Activated CD4-positive, alpha-beta T cell treated with anti-CD3 and anti-CD28 coated beads, Interleukin-2, amount 50 U/mL, for 48 hours (primary cell): ENCODE data around the gene EPHB1.

Experiments used
- DNase-seq, 2 experiments: peaks; one replicate each; pipeline ENCODE4 v3.0.0-alpha.2; 2020

The EPHB1 gene

DNA sequence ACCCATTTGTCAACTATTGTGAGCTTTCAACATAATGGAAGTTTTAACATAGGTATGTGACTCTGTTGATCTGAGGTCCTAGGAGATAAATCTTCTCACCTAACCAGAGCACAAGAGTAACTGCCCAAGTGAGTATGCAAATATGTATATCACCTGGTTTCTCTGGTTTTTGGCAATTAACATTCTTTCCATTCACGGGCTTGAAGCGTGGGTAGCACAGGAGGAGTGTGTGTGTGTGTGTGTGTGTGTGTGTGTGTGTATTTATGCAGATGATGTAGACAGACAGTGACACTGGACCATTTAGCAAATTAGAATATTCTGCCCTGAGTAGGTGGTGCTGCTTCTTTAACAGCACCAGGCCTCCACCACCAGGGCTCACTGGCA lies 15.0 kb downstream of the EPHB1 start:
- DNase-seq: no peak

DNA sequence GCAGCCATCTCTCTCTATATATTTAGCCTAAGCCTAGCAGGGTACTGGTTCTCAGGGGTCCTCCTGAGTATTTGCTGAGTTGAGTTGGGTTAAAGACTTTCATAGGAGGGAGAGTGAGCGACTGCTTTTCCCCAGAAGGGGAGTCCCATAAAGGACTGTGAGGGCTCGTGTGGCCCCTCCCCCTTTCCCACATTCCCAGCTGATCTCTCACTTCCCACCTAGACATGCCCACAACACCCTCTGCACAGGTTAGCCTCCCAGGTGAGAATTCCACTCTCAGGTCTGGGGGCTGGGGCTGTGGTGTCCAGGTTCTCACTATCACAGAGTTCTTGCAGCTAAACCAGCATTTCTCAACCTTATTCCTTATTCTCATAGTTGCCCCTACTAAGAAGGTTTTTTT lies 15.8 kb downstream of the EPHB1 start:
- no peak for DNase-seq

DNA sequence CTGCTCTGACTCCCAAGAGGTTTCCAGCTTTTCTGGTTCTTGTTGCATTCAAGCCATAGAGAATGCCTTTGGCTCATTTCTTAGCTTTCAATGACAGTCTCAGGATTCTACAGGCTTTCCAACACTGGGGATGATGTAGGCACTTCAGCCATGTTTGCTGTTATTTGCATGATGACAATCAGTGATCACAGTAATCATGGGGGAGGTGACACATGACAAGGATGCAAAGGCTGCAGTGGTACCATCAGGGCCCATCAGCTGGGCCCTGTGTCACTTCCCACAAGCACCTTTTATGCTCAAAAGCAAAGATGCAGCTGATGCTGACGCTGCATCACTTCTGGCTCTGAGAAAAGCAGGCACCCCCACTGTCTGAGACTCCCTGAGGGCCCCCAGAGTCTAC lies 18.6 kb downstream of the EPHB1 start:
- DNase-seq: no peak

DNA sequence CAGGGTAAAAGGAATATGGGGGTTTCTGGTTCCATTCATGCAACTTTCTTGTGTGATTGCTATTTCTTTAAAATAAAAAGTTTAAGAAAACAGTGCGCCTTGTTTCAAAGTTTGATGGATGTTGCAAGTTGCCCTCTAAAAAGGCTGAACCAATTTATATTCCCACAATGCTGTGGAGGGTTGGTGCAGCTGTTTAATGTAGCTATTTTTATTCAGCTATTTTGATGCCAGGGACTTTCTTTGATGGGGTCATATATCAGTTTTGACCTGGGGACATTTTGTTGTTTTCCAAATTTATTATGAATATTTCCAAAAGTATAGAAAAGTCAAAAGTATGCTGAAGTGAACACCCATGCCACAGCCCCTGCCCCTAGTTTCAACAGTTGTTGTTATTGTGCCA lies 20.5 kb downstream of the EPHB1 start:
- no peak for DNase-seq

DNA sequence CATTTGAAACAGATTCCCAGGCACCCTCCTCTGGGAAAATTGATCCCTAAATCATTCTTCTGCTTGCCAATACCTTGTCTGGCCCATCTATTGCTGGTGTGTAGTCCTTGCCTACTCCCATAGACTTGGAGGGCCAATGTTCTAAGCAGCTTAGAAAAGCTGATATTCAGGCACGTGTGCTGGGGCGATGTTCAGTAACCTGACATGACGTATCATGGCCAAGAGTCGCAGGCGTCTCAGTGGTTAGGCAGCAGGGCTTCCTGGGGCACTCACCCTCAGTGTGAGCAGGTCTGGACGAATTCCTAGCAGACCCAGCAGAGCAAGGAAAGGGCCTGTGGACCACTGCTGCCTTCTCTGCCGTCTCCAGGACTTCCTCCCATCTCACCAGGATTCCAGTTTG lies 21.6 kb downstream of the EPHB1 start:
- DNase-seq: no peak

DNA sequence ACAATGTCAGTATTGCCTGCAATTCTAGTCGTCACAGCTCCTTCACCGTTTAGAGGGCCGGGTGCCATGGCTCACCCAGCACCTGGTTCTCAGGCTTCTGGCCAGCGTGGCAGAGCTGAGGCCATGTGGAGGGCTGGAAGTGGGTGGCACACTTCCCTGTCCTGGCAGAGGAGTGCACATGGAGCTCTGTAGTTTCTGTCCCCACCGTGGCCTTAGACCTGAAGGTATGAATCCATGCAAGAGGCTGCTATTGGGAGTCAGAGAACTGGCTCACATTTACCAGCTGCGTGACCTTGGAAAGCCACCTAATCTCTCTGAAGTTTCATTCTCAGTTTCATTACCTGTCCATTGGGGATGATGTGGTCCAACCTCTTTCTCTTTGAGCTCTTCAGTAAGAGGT lies 22.2 kb downstream of the EPHB1 start:
- DNase-seq: no peak

DNA sequence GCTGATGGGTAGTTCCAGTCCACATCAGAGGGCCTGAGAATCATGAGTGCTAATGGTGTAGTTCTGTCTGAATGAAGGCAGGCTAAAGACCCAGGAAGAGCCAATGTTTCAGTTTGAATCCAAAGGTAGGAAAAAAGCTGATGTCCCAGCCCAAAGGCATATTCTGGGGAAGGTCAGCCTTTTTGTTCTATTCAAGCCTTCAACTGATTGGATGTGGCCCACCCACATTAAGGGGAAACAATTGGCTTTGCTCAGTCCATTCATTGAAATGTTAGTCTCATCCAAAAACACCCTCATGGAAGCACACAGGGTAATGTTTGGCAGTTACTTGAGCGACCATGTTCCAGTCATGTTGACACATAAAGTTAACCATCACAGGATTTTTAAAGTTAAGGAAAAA lies 25.9 kb downstream of the EPHB1 start:
- no peak for DNase-seq

DNA sequence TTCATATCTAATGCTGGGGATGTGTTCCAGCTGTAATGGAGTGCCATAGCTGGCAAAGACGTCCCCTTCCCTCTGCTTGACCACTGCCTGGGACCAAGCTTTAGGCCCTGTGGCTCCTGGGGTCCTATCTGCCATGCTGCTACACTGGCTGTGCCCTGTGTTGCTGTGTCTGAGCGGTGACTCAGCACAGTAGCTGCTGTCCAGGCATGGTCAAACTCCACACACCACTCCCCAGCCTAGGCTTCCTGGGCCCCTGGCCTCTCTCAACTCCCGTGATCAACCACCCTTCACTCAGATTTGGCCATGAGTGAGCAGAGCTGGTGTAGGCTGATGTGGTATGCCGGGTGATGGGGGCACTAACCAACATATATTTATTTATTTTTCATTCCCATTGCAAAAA lies 27.0 kb downstream of the EPHB1 start:
- DNase-seq: no peak

DNA sequence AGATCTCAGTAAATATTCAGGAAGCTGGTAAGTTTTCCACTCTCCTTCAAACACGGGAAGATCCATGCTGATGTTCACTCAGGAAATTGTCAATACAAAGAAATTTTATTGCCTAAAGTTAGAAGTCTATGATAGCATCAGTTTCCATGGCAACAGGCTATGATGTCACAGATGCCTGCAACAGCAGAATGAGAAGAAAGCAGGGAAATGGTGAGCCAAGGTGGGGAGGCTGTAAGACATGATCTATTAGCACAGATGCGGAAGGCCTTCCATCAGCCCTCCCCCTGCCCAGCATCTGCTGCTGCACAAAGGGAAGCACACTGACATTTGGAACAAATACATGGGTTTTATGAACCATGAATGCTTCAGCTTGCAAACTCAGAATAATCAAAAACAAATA lies 28.6 kb downstream of the EPHB1 start:
- DNase-seq: no peak

DNA sequence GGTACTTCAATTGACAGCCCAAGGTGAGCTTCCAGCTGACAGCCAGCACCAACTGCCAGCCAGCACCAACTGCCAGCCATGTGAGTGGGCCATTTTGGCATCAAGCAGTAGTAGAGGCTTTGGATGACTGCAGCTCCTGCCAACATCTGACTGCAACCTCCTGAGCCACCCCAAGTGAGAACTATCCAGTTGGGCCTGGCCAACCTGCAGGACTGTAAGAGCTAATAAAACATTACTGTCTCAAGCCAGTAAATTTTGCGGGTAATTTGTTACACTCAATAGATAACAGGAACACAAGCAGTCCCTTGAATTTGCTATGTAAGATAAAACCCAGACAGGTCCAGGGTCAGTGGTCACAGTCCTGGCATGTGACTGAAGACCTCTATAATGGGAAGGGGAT lies 29.7 kb downstream of the EPHB1 start:
- DNase-seq: no peak

DNA sequence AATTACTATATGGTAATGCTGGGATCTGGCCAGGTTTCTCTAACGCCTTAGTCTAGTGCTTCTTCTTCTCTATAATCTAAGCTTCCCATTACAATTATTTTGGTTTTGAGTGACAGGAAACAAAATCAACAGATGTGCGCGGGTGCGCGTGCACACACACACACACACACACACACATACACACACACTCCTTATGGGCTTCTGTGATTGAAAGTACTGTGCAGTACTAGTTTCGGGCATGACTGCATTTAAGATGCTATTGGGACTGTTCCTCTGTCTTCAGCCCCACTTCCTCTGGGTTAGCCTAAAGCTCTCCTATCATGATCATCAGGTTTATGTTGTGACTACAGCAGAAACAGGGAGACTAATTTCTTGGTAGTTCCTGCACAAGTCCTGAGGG lies 32.2 kb downstream of the EPHB1 start:
- DNase-seq: no peak

DNA sequence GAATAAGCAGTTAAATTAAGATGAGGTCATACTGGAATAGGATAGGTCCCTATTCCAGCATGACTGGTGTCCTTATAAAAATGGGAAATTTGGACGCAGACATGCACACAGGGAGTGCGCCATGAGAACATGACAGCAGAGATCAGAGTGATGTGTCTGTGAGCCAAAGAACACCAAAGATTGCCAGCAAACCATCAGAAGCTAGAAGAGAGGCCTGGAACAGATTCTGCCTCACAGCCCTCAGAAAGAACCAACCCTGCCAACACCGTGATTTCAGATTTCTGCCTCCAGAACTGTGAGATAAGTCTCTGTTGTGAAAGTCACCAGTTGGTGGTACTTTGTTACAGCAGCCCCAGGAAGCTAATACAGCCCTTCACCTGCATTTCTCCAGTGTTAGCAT lies 34.7 kb downstream of the EPHB1 start:
- DNase-seq: no peak

DNA sequence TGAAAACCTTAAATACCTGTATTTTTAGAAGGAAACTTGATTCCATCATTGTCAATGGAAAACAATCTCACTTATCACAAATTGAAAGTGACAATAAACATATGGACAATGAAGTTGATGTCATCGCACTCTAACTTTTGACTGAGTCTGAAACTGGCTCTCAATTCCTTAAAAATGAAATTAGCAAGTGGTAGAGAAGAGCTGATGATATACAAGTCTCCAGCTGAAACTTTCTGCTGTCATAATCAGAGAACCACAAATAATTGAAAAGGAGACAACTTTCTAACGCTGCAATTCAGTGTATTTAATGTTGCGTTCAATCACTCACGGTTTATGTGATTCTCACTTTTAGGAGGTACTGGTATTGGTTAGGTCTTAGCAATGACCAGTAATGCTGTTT lies 37.5 kb downstream of the EPHB1 start:
- DNase-seq: no peak

DNA sequence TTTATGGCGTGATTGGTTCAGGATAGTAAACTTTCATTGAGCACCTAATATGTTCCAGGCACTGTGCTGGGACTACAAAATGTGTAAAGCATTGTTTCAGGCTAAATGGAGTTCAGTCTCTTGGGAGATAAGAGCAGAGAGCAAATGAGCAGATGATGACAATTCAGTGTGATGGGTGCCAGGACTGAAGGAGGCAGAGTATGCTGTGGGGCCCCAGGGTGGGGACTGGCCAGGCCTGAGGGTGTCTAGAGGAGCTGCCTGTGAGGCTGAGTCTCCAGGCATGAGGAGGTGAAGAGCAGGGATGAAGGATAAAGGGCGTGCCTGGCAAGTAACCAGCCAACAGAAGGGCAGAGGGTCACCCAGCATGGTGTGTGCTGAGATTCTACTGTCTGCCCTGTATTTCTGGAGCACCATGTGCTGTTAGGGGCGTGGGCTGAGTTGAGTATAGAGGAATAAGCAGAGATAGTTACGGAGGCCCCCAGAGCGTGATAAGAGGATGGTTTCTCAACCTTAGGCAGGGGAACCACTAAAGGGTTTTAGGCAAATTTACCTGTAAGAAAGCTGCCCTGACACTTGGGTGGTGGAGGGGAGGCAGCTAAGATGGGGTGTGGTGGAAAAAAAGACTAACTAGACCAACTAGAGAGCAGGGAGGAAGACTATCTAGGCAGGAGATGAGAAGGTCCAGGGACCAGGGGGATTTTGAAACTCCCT lies 38.5 kb downstream of the EPHB1 start:
- no peak for DNase-seq

DNA sequence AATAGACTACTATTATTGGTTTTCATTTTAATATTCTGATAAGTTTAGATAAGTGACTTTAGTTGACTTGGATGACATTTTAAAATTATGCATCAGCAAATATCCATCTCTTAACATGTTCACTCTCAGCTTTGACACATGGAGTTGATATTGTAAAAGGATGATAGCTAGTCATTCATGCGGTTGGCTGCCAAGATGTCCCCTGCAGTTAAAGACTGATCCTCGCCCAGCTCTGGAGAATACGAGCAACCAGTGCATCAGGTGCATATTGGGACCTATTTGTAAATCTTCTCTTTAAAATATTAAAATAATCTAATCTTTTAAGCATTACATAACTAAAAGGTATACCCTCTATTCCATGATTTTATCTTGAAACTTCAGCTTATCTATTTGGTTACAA lies 41.9 kb downstream of the EPHB1 start:
- no peak for DNase-seq

DNA sequence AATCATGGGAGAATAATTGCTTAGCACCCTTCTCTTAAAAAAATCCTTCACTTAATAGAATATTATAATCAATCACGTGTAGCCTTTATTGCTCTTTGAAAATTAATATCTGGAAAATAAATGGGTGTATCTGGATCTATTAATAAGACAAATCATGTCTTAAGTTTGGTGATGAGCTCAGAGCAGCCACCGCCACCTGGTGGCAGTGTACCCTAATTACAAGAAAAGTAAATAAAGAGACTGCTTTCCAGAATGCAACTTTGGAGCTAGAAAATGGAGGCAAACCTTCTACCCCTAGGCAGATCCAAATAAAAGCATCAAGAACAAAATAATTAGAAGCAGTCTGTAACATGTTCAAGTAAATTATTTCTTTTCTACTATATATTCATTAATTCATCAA lies 43.5 kb downstream of the EPHB1 start:
- DNase-seq: no peak

DNA sequence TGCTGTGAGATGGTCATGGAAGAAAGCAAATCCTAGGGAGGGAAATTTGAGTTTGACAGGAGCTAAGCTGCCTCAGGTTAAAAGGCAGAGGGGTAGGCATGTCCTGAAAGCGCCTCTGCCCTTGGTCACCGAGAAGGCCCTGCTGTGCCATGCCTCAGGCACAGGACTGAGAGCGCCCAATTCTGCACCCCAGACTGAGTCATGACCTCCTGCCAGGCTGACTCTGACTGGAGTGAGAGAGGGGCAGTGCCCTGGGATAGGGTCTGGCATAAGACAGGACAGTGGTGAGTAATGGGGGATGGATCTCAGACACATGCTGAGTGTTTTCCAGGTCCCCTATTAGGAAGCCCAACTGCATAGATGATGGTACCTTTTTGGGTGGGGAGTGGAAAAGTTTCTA lies 44.4 kb downstream of the EPHB1 start:
- DNase-seq: no peak

DNA sequence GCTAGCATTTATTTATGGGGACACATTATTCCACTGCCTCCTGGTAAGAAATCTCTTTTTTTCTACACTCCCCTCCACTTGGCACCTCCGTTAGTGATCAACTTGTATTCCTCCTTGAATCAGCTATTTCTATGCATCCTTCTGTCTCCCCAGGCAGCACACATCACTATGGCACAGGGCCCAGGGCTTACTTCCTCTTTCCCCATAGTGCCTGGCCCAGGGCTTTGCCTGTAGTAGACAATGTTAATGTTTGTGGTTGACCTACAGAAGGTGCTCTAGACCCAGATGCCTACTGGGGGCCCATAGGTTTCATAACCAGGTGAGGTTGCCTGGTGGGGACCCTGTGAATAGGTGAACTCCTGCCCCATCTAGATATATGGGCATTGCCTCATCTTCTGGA lies 44.9 kb downstream of the EPHB1 start:
- DNase-seq: no peak

DNA sequence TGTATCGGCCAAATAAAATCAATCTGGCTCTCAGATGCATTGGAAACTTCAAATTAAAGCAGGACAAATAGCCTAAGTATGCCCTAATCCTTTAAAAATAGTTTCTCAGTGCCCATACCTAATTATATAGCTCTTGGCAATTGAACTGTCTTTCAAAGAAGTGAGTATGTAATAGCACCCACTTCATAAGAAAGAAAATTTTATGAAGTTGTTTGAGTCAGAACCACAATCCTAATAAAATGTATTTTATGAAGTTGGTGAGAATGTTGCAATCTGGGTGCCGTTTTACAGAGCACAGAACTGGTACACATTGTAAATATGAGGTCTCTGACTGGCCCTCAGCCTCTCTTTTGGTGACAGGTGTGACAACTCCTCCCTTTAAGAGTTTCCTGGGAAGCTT lies 45.4 kb downstream of the EPHB1 start:
- DNase-seq: no peak

DNA sequence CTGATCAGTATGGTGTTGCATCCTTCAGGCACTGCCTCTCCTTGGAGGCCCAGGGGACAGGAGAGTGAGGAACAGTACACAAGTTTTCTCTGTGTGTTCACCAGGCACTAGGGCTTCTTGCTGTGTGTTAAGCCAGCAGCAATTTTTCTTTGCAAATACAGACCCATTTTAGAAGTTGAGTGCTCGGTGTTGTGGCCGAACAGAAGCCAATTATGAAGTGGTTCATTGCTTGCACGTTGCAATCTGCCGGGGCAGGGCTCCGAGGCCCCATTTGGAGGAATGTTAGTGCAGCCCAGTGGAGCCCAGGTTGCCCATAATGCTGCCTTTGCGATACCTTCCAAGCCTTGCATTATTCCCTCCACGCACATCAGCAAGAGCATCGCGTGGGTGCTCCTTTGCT lies 51.0 kb downstream of the EPHB1 start:
- no peak for DNase-seq

DNA sequence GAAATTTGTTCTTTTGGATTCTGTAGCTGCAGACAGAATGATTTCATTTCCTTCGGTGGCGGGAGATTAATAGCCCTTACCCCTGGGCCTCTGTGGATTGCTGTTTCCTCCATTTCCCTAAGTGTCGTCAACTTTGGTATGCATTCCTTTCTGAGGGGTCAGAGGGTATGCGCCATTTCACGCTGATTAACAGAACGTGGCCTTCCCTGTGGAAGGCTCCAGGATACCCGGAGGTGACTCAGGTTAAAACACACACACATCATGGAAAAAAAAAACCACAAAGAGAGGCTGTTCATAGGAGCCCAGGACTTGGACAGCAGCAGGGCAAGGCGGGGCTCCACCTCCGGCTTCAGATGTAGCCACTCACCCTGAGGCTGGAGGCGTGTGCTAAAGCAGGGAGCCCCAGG lies 51.9 kb downstream of the EPHB1 start:
- DNase-seq: no peak

DNA sequence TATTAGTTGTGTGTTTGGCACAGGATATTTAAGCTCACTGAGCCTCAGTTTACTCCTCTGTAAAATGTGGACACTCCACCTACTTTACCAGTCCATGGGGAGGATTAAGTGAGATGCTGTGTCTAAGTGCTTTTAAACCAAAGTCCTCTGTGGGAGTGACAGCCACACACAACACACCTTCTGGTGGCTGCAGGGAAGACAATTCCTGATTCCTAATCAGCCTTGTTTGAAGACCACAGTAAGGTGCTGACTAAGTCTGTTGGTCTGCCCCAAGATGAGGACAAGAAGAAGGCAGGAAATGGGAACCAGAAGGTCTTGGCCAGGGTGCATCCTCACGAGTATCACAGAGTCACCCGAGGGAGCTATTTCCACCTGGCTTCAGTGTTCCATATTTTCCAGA lies 52.3 kb downstream of the EPHB1 start:
- no peak for DNase-seq

DNA sequence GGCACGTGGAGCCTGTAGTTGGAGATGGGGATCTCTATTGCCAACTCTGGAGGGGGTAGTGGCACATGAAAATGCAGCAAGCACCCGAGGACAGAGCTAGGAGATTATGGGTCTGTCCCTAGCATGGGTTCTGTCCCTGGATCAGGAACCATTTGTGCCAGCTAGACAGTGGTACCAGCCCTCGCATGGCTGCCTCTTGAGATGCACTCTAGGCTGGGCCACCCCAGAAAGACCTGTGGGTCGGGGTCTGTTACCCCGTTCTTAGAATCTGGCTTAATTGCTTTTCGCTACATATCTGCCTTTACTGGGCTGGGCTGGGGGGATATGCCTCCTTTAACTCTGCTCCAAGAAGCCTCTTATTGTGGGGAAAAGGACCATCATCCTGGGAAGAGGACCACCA lies 54.5 kb downstream of the EPHB1 start:
- DNase-seq: no peak

DNA sequence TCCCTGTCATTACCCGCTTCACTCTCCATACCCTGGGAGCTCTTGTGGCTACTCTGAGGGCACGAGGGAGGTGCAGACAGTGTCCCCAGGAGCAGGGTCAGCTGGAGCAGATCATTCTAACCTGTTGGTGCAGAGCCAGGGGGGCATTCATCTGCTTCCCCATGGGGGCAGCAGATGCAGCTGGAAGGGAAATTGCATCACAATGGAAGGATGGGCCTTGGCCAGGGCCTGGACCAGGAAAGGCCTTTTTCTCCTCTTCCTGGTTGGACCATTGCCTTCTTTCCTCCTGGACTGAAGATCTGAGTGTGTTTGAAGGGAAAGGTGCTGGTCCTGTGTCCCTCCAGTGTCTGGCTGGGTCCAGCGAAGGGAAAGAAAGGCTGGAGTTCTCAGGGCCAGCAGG lies 55.7 kb downstream of the EPHB1 start:
- DNase-seq: no peak

DNA sequence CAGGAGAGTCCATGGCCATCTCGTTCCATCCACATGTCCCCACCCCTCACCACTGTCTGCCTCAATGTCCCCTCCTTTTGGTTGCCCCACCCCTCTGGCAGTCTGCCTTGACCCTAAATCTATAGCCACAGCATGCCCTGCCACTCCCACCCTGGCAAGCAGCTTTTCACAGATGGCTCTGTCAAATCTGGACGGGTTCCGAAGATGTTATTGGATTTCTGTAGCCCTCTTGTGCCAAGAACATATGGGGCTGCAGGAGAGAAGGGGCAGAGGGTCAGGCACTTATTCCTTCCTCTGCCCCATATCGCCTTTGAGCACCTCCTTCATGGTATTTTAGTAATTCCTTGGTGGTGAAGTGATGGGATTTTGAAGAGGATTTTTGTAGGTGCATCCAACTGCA lies 57.1 kb downstream of the EPHB1 start:
- no peak for DNase-seq

DNA sequence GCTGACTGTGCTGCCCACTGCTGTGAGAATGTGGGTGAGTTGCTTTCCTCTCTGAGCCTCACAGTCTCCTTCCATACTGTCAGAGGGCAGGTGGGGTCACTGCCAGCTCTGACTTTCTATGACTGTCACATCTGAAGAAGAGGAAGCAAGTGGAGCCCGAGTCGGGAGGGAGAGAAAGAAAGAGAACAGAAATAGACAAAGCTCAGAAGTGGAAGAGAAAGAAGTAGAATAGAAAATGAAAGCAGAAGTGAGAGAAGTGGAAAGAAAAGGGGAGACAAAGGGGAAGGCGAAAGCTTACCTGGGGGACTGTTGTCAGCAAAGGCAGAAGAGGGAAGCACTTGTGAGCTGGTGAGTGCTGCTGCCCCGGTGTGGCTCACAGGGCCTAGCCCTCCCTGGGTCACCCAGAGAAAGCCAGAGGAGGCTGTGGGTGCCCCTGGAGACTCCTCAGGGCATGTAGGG lies 57.9 kb downstream of the EPHB1 start:
- DNase-seq: no peak
